ENCODE measurements around the gene LYRM4. TPM values are rescaled to one million over a fixed set of nuclear protein-coding genes. Genes with fewer than 3 reads are reported as not detected.

LYRM4 gene
- total and polyA plus RNA-seq, 9 of the 15 experiments (the other 6 are each of a cell fraction or from before 2014, with no cell fraction given): 24.2 to 69.4 (median 41.8) TPM

- TF ChIP-seq SFPQ (IDR thresholded peaks at IDR 0.05; ENCODE audit: low read depth, low read length): no peak
- TF ChIP-seq RFX1 (IDR thresholded peaks at IDR 0.05): no peak
- TF ChIP-seq ZKSCAN8 (CRISPR knock-in tag; IDR thresholded peaks at IDR 0.05): no peak
- TF ChIP-seq ZNF592 (IDR thresholded peaks at IDR 0.05): no peak
- TF ChIP-seq DNMT1 (IDR thresholded peaks at IDR 0.05): no peak
- TF ChIP-seq ZNF121 (CRISPR knock-in tag; conservative IDR thresholded peaks at IDR 0.05): no peak
- no peak for TF ChIP-seq CTCF (IDR thresholded peaks at IDR 0.05 in 2 of 3, conservative IDR thresholded peaks at IDR 0.05 in 1 of 3; ENCODE audit: insufficient read depth in 2 of 3, low read depth in 1 of 3, low read length in 3 of 3)
- TF ChIP-seq TCF7L2 (IDR thresholded peaks at IDR 0.05; ENCODE audit: low read depth, low read length): no peak
- no peak; the same call in 1 of the 2 replicates for TF ChIP-seq CBFB (CRISPR knock-in tag; IDR thresholded peaks at IDR 0.05)
- no peak for TF ChIP-seq BDP1 (IDR thresholded peaks at IDR 0.05; ENCODE audit: insufficient read depth, insufficient read length)
- no peak for TF ChIP-seq IRF1 (CRISPR knock-in tag; IDR thresholded peaks at IDR 0.05; ENCODE audit: borderline replicate concordance)
- TF ChIP-seq TCF15 (CRISPR knock-in tag; IDR thresholded peaks at IDR 0.05): no peak
- no peak for TF ChIP-seq KLF13 (tag; IDR thresholded peaks at IDR 0.05; ENCODE audit: borderline replicate concordance, low read depth)
- TF ChIP-seq PCBP1 (IDR thresholded peaks at IDR 0.05; ENCODE audit: low read depth, low read length, poor library complexity, severe bottlenecking): no peak
- no peak for TF ChIP-seq ZNF766 (CRISPR knock-in tag; conservative IDR thresholded peaks at IDR 0.05)
- no peak for TF ChIP-seq PTRF (tag; IDR thresholded peaks at IDR 0.05)
- no peak for TF ChIP-seq POLR3A (IDR thresholded peaks at IDR 0.05; ENCODE audit: borderline replicate concordance, extremely low read depth, insufficient read depth, insufficient read length)
- TF ChIP-seq MCM2 (IDR thresholded peaks at IDR 0.05; ENCODE audit: low read depth): no peak
- no peak for TF ChIP-seq GATA2 (CRISPR knock-in tag; IDR thresholded peaks at IDR 0.05)
These were observed 877 bp upstream of the LYRM4 start (continued) for GRCh38 chr6:5261545-5262109.

Data from K562 (cell line).